HG03139 (cell line): ENCODE results near the gene CENPP.

ENCODE experiments used
- ATAC-seq: cut with Tn5 transposase; IDR thresholded peaks from one replicate; pipeline ENCODE4 v1.9.1; 2021; ENCODE audit not compliant: unreplicated experiment

CENPP gene

GRCh38 chr9:92633614-92634278 is 308.0 kb downstream of the CENPP start:
- ATAC-seq = no peak

- no peak for ATAC-seq
Observed at GRCh38 chr9:92634712-92635605, 309.2 kb downstream of the CENPP start.

- ATAC-seq = no peak
Observed at GRCh38 chr9:92635760-92636159, 310.0 kb downstream of the CENPP start.

- ATAC-seq = no peak
Observed at GRCh38 chr9:92636627-92637026, 310.9 kb downstream of the CENPP start.

GRCh38 chr9:92637326-92637725 is 311.6 kb downstream of the CENPP start:
- ATAC-seq = no peak

GRCh38 chr9:92637886-92638620 is 312.3 kb downstream of the CENPP start:
- ATAC-seq = no peak

GRCh38 chr9:92638621-92639101 is 312.9 kb downstream of the CENPP start:
- no peak for ATAC-seq

- no peak for ATAC-seq
Observed at GRCh38 chr9:92639124-92639523, 313.4 kb downstream of the CENPP start.

GRCh38 chr9:92639791-92640271 is 314.1 kb downstream of the CENPP start:
- ATAC-seq = no peak

- ATAC-seq = no peak
Observed at GRCh38 chr9:92640398-92641091, 314.8 kb downstream of the CENPP start.

GRCh38 chr9:92641092-92641809 is 315.5 kb downstream of the CENPP start:
- no peak for ATAC-seq

- ATAC-seq = no peak
Observed at GRCh38 chr9:92642041-92642451, 316.3 kb downstream of the CENPP start.

GRCh38 chr9:92642564-92642963 is 316.8 kb downstream of the CENPP start:
- no peak for ATAC-seq

- no peak for ATAC-seq
Observed at GRCh38 chr9:92644278-92644677, 318.5 kb downstream of the CENPP start.

- no peak for ATAC-seq
Observed at GRCh38 chr9:92645041-92645440, 319.3 kb downstream of the CENPP start.

- no peak for ATAC-seq
Observed at GRCh38 chr9:92647671-92648473, 322.1 kb downstream of the CENPP start.

- ATAC-seq = no peak
Observed at GRCh38 chr9:92648474-92648971, 322.8 kb downstream of the CENPP start.

- ATAC-seq = no peak
Observed at GRCh38 chr9:92649007-92649406, 323.3 kb downstream of the CENPP start.

- ATAC-seq = no peak
Observed at GRCh38 chr9:92650296-92650695, 324.5 kb downstream of the CENPP start.
